ENCODE data around the gene BRAF. TPM values are rescaled to one million over a fixed set of nuclear protein-coding genes. Genes with fewer than 3 reads are reported as not detected.

The BRAF gene
- total RNA-seq, 1 donor from 2014 or later = 48.0 TPM

DNA sequence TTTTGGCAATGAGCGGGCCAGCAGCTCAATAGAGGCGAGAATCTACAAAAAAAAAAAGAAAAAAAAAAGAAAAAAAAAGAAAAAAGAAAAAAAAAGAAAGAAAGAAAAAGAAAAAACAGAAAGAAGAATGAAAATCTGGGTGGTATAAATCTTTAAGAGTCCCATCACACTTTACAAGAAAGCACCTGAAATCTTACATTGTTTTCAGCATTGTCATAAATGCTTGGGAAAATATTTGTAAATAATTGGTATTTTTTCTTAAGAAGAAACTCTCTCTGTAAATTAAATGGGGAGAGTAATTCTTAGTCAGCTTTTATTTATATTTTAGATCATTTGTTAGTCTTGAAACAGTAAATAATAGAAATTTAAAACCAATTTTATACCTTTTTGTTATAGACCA is 190.0 kb downstream of the BRAF start:
- Mint-ChIP-seq H3K9me3 (no peaks in the 10 kb centered on the region), H3K4me1 (no peaks in the 10 kb centered on the region), H3K36me3 (peaks cover 18% of the 10 kb centered on the region), H3K4me3 (no peak overlapping the region), H3K27ac (no peak overlapping the region), H3K27me3 (ENCODE audit: insufficient read depth, low read depth) (no peaks in the 10 kb centered on the region)
- TF ChIP-seq, protein P1, sequence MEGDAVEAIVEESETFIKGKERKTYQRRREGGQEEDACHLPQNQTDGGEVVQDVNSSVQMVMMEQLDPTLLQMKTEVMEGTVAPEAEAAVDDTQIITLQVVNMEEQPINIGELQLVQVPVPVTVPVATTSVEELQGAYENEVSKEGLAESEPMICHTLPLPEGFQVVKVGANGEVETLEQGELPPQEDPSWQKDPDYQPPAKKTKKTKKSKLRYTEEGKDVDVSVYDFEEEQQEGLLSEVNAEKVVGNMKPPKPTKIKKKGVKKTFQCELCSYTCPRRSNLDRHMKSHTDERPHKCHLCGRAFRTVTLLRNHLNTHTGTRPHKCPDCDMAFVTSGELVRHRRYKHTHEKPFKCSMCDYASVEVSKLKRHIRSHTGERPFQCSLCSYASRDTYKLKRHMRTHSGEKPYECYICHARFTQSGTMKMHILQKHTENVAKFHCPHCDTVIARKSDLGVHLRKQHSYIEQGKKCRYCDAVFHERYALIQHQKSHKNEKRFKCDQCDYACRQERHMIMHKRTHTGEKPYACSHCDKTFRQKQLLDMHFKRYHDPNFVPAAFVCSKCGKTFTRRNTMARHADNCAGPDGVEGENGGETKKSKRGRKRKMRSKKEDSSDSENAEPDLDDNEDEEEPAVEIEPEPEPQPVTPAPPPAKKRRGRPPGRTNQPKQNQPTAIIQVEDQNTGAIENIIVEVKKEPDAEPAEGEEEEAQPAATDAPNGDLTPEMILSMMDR (IDR thresholded peaks at IDR 0.05) = no peak
- no peak for TF ChIP-seq EZH2 (IDR thresholded peaks at IDR 0.05)
- TF ChIP-seq EZH2phosphoT487 (IDR thresholded peaks at IDR 0.05) = no peak
- Histone ChIP-seq H3K4me2 (no peak overlapping the region), H3K9ac (no peak overlapping the region), H4K20me1 (ENCODE audit: low read depth) (no peaks in the 10 kb centered on the region), H3K27me3 (no peaks in the 10 kb centered on the region), H3K4me3 (no peak overlapping the region), H3K27ac (peak overlapping the region; percentile 14), H3K9me3 (ENCODE audit: low read depth) (no peaks in the 10 kb centered on the region), H3K36me3 (no peaks in the 10 kb centered on the region), H3F3A (ENCODE audit: low read depth) (peaks cover 5% of the 10 kb centered on the region), H2AFZ (replicated peaks) (no peak overlapping the region), H3K4me1 (peaks cover 8% of the 10 kb centered on the region), H3K79me2 (ENCODE audit: low read depth) (no peaks in the 10 kb centered on the region)
- DNase-seq (ENCODE audit: low spot score) = no peak

DNA sequence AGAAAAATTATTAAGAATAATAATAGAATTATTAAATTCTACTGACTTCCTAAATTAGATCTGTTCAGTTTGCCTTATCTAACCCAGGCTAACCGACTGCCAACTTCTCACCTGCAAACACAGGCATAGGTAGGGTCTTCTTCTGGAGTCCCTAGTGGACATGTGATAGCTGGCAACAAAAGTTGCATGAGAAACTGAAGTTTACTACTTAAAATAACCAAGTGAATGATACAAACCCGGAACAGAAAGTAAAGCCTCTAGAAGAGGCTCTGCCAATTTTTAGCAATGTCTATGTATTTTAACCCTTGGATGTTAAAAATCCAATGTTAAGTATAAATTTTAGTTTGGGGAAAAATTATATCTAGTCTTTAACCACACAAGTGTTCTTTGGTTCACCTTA is 190.6 kb downstream of the BRAF start:
- TF ChIP-seq, protein P1 (IDR thresholded peaks at IDR 0.05) = no peak
- no peak for TF ChIP-seq EZH2phosphoT487 (IDR thresholded peaks at IDR 0.05)
- TF ChIP-seq EZH2 (IDR thresholded peaks at IDR 0.05) = no peak
- Mint-ChIP-seq H3K27me3 (ENCODE audit: insufficient read depth, low read depth) (no peaks in the 10 kb centered on the region), H3K36me3 (peaks cover 19% of the 10 kb centered on the region), H3K27ac (no peak overlapping the region), H3K9me3 (no peaks in the 10 kb centered on the region), H3K4me3 (no peak overlapping the region), H3K4me1 (no peaks in the 10 kb centered on the region)
- Histone ChIP-seq H3K4me1 (peaks cover 8% of the 10 kb centered on the region), H3K27me3 (no peaks in the 10 kb centered on the region), H3K4me3 (no peak overlapping the region), H3K36me3 (no peaks in the 10 kb centered on the region), H3K4me2 (no peak overlapping the region), H3F3A (ENCODE audit: low read depth) (peaks cover 5% of the 10 kb centered on the region), H3K79me2 (ENCODE audit: low read depth) (no peaks in the 10 kb centered on the region), H3K9me3 (ENCODE audit: low read depth) (no peaks in the 10 kb centered on the region), H4K20me1 (ENCODE audit: low read depth) (no peaks in the 10 kb centered on the region), H2AFZ (replicated peaks) (no peak overlapping the region), H3K27ac (peak overlapping the region; percentile 14), H3K9ac (no peak overlapping the region)
- DNase-seq (ENCODE audit: low spot score) = no peak

DNA sequence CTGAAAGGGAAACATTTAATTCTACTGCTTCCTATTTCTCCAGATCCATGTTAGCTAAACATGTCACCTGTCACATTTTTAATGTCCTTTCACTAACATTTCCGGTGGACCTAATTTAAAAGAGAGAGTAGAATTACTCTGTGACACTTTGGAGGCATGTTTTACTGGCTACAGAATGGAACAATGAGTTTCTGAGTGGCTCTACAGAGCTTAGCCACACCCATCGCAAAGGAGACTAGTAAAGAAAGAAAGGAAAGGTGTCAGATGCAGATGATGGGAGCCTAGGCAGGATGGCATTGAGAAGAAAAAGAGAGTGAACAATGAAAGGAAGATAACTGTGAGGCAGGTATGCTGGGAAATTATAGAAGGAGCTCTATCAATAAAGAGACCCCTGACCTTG is 192.3 kb downstream of the BRAF start:
- H3K9me3 Mint-ChIP-seq = no peaks in the 10 kb centered on the region
- H3K4me3 Mint-ChIP-seq = no peak overlapping the region
- H3K27ac Mint-ChIP-seq = no peak overlapping the region

More for the DNA sequence above, 192.3 kb downstream of the BRAF start:
- peaks cover 15% of the 10 kb centered on the region for H3K36me3 Mint-ChIP-seq
- no peak overlapping the region for H2AFZ ChIP-seq (replicated peaks)
- H3K27ac ChIP-seq = no peak overlapping the region
- H3K4me1 ChIP-seq = peaks cover 20% of the 10 kb centered on the region
- no peak overlapping the region for H3K4me2 ChIP-seq
- no peaks in the 10 kb centered on the region for H3K4me1 Mint-ChIP-seq
- no peaks in the 10 kb centered on the region for H3K36me3 ChIP-seq
- DNase-seq (ENCODE audit: low spot score) = peak; percentile 46
- H3K9ac ChIP-seq = no peak overlapping the region
- TF ChIP-seq, protein P1 (IDR thresholded peaks at IDR 0.05) = no peak
- no peak for TF ChIP-seq EZH2phosphoT487 (IDR thresholded peaks at IDR 0.05)
- TF ChIP-seq EZH2 (IDR thresholded peaks at IDR 0.05) = no peak
- H3K27me3 Mint-ChIP-seq (ENCODE audit: insufficient read depth, low read depth) = no peaks in the 10 kb centered on the region
- no peaks in the 10 kb centered on the region for H3K27me3 ChIP-seq
- H3K79me2 ChIP-seq (ENCODE audit: low read depth) = no peaks in the 10 kb centered on the region
- no peaks in the 10 kb centered on the region for H4K20me1 ChIP-seq (ENCODE audit: low read depth)
- no peak overlapping the region for H3K4me3 ChIP-seq
- H3K9me3 ChIP-seq (ENCODE audit: low read depth) = no peaks in the 10 kb centered on the region
- peaks cover 12% of the 10 kb centered on the region for H3F3A ChIP-seq (ENCODE audit: low read depth)
